HT-29 (cell line): ENCODE data around the gene SORBS2. TPM values are rescaled to one million over a fixed set of nuclear protein-coding genes. Genes with fewer than 3 reads are reported as not detected.
"Not testable (repeated sequence)": the region's sequence is repeated elsewhere in the genome, so short reads cannot be mapped to it uniquely, and the experiment has no call there.

ENCODE experiments used
- DNase-seq: peaks from one replicate; pipeline ENCODE4 v3.0.0-alpha.2; 2015; ENCODE audit warnings: low spot score
- total RNA-seq: library from RNA; depleted of rRNA; stranded (reverse); fragments of >200 nt; shearing (Covaris generic); gene quantifications from 2 replicates; pipeline ENCODE4 v1.2.3, GENCODE V29; 2014; rRNA removed

SORBS2 gene, protein sequence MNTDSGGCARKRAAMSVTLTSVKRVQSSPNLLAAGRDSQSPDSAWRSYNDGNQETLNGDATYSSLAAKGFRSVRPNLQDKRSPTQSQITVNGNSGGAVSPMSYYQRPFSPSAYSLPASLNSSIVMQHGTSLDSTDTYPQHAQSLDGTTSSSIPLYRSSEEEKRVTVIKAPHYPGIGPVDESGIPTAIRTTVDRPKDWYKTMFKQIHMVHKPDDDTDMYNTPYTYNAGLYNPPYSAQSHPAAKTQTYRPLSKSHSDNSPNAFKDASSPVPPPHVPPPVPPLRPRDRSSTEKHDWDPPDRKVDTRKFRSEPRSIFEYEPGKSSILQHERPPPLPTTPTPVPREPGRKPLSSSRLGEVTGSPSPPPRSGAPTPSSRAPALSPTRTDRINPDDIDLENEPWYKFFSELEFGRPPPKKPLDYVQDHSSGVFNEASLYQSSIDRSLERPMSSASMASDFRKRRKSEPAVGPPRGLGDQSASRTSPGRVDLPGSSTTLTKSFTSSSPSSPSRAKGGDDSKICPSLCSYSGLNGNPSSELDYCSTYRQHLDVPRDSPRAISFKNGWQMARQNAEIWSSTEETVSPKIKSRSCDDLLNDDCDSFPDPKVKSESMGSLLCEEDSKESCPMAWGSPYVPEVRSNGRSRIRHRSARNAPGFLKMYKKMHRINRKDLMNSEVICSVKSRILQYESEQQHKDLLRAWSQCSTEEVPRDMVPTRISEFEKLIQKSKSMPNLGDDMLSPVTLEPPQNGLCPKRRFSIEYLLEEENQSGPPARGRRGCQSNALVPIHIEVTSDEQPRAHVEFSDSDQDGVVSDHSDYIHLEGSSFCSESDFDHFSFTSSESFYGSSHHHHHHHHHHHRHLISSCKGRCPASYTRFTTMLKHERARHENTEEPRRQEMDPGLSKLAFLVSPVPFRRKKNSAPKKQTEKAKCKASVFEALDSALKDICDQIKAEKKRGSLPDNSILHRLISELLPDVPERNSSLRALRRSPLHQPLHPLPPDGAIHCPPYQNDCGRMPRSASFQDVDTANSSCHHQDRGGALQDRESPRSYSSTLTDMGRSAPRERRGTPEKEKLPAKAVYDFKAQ (N-terminal part only)
- 3.1 and 9.7 TPM in 2 replicates for total RNA-seq

GRCh38 chr4:185811509-185812364 lies at the start of gene SORBS2:
Gene SORBS2 (minus strand): TSS chr4:185812194. CDS start chr4:185690571, 121,623 bp downstream.
- DNase-seq, result peak; percentile 51

DNA sequence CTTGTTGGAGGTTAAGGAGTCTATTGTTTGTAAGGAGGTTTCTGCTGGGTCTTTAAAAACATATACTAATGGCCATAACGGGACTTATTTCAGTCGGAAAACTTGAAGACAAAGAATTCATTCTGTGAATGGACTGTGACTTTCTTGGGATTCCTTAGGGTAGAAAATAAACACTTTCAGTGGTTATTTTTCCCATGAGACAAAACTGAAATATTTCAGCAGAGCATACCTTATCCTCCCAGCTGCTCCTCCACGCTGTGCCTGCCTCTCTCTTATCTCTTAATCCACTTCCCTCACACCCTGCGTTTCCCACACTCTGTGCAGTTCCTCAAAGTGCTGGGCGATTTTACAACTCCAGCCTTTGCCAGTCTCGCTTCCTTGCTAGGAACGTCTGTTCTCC lies 47.1 kb upstream of the SORBS2 start:
- no peak for DNase-seq

- DNase-seq, result not testable (repeated sequence)
Measured at GRCh38 chr4:185857561-185857960, 45.6 kb upstream of the SORBS2 start.

- no peak for DNase-seq
Measured at GRCh38 chr4:185853841-185854240, 41.8 kb upstream of the SORBS2 start.

- DNase-seq, result no peak
Measured at GRCh38 chr4:185852961-185853360, 41.0 kb upstream of the SORBS2 start.

DNA sequence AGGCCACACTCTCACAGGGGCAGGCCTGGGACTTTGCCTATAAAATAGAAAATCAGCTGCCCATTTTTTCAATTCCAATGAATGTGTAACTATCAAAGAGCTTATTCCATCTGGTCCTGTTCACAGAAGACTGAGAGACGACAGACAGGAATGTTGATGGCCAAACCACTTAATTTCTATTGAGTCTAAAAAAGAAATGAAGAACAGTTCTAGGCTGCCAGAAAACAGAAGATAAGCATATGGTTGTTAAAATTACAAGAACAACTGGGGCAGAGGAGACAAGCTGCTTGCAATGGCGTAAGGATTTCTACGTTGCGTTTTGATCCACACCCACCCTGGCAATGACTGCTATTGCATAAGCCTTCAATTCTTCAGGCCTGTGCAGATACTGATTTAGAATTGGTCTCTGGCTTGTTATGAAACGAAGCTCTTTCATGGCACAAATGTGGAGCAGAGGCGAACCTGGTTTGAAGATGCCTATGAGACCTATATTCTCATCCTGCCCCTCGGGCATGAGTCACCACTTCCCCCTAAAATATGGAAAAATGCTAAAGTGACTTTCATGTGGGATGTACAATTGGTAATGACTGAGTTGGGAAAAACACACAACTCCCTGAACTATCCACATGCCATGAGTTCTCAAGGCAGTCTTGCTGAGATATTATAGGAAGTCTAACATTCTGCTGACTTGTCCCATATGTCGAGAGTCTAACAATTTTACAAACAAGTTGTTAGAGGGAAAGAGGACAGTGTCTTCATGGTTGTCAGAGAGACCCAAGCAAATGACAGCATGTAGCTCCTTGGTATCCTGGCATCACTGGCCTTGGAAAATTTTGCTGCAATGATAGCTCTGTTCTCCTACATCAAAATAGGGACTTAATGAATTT lies 37.9 kb upstream of the SORBS2 start:
- DNase-seq, result no peak

DNA sequence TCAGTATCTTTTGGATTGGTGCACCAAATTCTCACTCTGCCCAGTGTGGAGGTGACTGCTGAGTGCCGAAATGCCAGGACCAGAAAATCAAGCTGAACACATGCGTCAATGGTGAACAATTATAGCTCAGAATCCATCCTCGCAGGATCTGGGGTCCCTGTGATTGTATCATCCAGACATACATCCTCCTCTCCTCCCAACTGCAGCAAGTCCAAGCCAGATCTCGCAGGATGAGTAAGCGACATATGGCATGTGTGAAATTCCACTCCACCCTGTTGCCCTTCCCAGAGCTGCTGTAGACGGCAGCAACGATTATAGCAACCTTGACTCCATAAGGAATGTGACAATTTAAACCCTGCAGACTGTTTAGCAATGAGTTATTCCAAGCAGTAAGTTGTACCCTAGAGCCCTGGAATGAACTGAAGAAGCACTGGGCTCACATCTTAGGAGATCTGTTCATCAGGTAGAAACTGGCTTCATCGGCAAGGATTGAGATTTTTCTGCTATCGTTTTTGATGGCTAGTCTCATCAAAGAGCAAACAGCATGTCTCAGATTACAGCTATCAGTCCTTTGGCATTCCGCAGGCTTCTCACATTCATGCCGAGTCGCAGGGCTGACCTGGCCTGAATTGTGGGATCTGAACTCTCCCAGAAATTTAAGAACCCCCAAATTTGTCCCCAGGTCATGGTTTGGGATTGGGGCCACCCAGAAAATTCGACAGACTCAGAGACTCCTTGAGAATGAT lies 35.5 kb upstream of the SORBS2 start:
- DNase-seq, result peak; percentile 37

GRCh38 chr4:185846505-185847150 lies 34.6 kb upstream of the SORBS2 start:
- DNase-seq, result no peak

DNA sequence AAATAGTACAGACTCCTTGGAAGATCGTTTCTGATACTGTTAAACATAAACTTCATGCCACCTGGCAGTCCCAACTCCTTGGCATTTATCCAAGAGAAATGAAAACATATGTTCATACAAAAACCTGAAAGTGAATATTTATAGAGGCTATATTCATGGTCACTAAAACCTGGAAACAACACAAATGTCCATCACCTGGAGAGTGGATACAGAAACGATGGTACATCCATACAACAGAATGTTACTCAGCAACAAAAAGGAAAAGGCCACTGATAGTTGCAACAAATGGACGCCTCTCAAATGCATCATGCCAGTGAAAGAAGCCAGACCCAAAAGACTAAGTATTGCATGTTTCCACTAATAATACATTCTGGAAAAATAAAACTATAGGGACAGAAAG lies 34.0 kb upstream of the SORBS2 start:
- no peak for DNase-seq

DNA sequence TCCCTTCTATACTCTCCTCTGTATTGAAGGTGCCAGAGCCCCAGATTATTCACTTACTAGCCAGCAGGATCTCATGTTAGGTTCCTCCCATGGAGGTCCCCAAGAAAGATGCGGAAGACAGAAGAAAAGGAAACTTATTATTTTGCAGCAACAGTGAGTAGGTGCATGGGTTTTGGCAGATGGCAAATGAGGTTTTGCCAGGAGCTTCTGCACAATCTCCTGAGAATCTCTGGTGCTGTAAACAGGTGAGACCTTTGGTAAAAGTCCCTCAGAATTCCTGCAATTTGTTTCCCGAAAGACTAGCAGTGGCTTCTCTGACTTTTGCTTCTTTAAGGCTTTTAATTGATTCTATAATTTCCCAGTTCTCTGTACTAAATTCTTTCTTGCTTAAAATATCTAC lies 29.5 kb upstream of the SORBS2 start:
- DNase-seq, result no peak

GRCh38 chr4:185840953-185841352 lies 29.0 kb upstream of the SORBS2 start:
- no peak for DNase-seq

- no peak for DNase-seq
Measured at GRCh38 chr4:185840201-185840600, 28.2 kb upstream of the SORBS2 start.

- no peak for DNase-seq
Measured at GRCh38 chr4:185839770-185840169, 27.8 kb upstream of the SORBS2 start.

GRCh38 chr4:185839194-185839712 lies 27.3 kb upstream of the SORBS2 start:
- DNase-seq, result peak; percentile 45

- DNase-seq, result no peak
Measured at GRCh38 chr4:185838514-185839193, 26.7 kb upstream of the SORBS2 start.

DNA sequence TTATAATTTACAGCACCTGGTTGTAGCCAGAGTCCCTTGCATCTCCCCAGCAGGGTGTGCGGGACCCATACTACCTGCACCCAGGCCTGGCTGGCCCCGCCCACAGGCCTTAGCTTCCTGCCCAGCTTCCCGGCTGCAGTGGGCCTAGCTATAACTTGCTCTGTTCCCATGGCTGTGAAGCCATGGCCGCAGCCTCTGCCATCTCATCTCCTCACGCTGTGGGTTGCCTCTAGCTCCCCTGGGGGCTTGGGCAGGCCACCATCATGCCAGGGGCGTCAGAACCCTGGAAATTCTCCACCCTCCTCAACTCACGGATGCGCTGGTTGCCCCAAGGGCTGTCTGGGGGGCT lies 26.1 kb upstream of the SORBS2 start:
- DNase-seq, result no peak

DNA sequence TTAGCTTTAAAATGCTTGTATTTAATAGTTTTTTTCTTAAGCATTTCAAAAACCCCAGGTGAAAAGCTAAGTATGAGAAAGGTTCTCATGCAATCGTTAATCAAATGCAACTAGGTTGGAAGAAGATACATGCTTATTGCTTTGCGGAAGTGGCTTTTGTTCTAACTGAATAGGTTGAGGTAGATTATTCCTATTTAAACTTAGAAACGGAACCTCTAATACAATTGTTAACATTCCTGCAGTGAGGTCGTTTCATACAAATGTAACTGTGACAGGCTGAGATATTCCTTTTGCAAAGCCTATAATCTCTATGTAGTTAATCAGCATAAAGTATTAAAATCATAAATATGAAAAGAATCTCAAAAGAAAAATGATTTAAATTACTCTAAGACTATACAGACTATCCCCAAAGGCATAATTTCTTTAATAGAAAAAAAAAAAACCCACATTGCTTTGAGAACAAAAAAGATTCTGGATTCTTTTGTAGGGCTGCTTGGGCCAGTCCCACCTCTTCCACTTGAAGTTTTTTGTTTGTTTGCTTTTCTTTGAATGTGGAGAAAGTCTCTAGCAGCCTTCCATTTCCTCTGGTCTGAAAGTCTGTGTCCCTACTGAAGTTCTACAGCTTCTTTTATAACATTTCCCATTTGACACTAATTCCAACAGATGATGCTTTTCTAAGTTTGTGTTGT lies 25.6 kb upstream of the SORBS2 start:
- no peak for DNase-seq
